ENCODE results near the gene ATG14. TPM values are rescaled to one million over a fixed set of nuclear protein-coding genes. Genes with fewer than 3 reads are reported as not detected.

ATG14 gene
- total and polyA plus RNA-seq, 2 donors (not counting 1 experiment from before 2014, with no cell fraction given), result 7.2 to 15.5 TPM

DNA sequence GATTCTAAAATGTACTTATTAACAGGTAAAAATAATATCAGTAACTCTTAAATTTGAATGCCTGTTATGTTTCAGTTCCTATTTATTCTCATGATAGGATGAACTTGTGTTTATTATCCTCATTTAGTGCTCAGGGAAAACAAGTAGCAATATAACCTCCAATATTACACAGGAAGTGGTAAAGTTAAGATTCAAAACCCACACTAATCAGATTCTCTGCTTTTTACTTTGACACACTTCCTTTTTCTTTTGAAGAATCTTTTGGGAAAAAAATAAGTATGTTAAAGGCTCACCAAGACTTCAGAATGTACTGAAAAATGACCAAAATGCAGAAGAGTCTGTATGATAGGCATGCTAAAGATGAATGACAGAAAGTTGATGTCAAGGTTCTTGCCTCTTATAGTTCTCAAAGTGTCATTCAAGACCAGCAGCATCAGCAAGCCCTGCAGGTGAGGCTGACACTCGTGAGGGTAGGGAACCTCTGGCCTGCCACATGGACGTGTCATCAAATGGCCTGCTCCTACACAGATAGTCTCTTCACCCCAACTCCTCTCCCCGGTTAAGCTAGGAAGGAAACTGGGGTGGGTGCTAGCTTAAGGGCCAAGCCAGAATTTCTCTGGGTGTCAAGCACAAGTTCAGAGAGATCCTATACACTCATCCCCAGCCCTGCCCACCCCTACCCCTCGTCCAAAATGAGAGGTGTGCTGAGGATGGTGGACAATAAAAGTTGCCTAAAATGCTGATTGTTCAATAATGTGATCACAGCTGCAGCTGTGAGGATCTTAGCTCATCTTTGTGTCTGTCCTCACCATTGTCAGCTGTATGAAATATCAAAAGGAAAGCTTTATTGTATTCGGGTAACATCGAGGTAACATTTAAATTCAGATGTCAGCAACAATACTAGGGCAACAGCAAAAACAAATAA lies 22.5 kb upstream of the ATG14 start:
- peaks cover 23% of the 10 kb centered on the region for H3K27me3 Mint-ChIP-seq
- intact Hi-C loops (cut with micrococcal nuclease), result no loop called here
- ChIA-PET POLR2A (no interaction called here), CTCF (interaction anchor here (0.7 to 2.3 kb wide), 4 partner anchors 12 to 1040 kb away, joined by 3 to 12 read pairs (median 4); no protein-coding TSS in a partner anchor)
- Histone ChIP-seq H3K27ac (ENCODE audit: low read length in 2 of 2) (no peak overlapping the region), H3K4me2 (replicated peaks; ENCODE audit: low read depth, low read length, poor library complexity, severe bottlenecking) (no peak overlapping the region), H3K79me2 (ENCODE audit: control insufficient read depth, insufficient read depth, low read length) (no peaks in the 10 kb centered on the region), H3K27me3 (replicated peaks in 1 of 4; ENCODE audit: control extremely low read depth in 1 of 4, control insufficient read depth in 3 of 4, insufficient read depth in 4 of 4, low read length in 3 of 4) (peaks cover 0 to 4% (median 0%) of the 10 kb centered on the region in 4 experiments), H3K4me3 (ENCODE audit: control extremely low read depth in 1 of 5, extremely low read depth in 1 of 5, insufficient read depth in 1 of 5, low read depth in 2 of 5, low read length in 4 of 5) (no peak overlapping the region), H3K36me3 (replicated peaks in 1 of 2; ENCODE audit: control extremely low read depth in 1 of 2, control insufficient read depth in 1 of 2, extremely low read depth in 1 of 2, insufficient read depth in 2 of 2, low read length in 1 of 2) (no peaks in the 10 kb centered on the region), H3K4me1 (ENCODE audit: control insufficient read depth in 2 of 2, insufficient read depth in 2 of 2, low read length in 2 of 2) (peaks cover 0 to 3% of the 10 kb centered on the region in 2 donors), H4K20me1 (ENCODE audit: control insufficient read depth, insufficient read depth, low read length, poor library complexity, severe bottlenecking) (no peaks in the 10 kb centered on the region), H3K9ac (ENCODE audit: low read length) (no peak overlapping the region), H3K9me3 (ENCODE audit: control extremely low read depth in 1 of 3, control insufficient read depth in 2 of 3, insufficient read depth in 1 of 3, low read length in 2 of 3) (no peaks in the 10 kb centered on the region), H2AFZ (ENCODE audit: insufficient read depth, low read depth, low read length, poor library complexity, severe bottlenecking) (no peak overlapping the region)
- ATAC-seq (ENCODE audit: low read depth) (no peak), DNase-seq (no peak)
- peaks cover 9% of the 10 kb centered on the region for H3K4me1 Mint-ChIP-seq
- TF ChIP-seq EZH2 (IDR thresholded peaks at IDR 0.05; ENCODE audit: borderline replicate concordance, insufficient read depth, low read depth, low read length, poor library complexity, severe bottlenecking), result no peak
- TF ChIP-seq, protein P1, sequence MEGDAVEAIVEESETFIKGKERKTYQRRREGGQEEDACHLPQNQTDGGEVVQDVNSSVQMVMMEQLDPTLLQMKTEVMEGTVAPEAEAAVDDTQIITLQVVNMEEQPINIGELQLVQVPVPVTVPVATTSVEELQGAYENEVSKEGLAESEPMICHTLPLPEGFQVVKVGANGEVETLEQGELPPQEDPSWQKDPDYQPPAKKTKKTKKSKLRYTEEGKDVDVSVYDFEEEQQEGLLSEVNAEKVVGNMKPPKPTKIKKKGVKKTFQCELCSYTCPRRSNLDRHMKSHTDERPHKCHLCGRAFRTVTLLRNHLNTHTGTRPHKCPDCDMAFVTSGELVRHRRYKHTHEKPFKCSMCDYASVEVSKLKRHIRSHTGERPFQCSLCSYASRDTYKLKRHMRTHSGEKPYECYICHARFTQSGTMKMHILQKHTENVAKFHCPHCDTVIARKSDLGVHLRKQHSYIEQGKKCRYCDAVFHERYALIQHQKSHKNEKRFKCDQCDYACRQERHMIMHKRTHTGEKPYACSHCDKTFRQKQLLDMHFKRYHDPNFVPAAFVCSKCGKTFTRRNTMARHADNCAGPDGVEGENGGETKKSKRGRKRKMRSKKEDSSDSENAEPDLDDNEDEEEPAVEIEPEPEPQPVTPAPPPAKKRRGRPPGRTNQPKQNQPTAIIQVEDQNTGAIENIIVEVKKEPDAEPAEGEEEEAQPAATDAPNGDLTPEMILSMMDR (IDR thresholded peaks at IDR 0.05), result no peak
- no peak overlapping the region for H3K27ac Mint-ChIP-seq
- H3K4me3 Mint-ChIP-seq, result no peak overlapping the region
- no peaks in the 10 kb centered on the region for H3K9me3 Mint-ChIP-seq (ENCODE audit: insufficient read depth)
- 93% methylated on average over 2 of the region's 6 CpGs for WGBS (ENCODE audit: insufficient coverage)

DNA sequence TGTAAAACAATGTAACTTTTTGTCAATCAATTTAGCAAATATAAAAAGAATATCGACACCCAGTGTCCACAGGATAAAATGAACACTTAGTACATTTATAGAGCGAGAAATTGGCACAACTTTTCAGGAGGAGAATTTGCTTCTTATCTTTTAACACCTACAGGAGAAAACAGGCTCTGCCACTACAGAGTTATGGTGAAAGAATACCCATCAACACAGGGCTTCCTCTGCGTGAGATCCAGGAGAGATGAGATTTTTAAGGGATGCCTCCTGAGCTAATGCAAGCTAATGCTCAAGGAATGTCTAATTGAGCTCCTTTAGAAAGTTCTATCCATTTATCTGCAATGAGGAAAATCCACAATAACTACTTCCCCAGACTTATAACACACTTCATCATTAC lies 21.0 kb upstream of the ATG14 start:
- Histone ChIP-seq H3K4me1 (ENCODE audit: control insufficient read depth in 2 of 2, insufficient read depth in 2 of 2, low read length in 2 of 2) (peaks cover 0 to 3% of the 10 kb centered on the region in 2 donors), H4K20me1 (ENCODE audit: control insufficient read depth, insufficient read depth, low read length, poor library complexity, severe bottlenecking) (no peaks in the 10 kb centered on the region), H2AFZ (ENCODE audit: insufficient read depth, low read depth, low read length, poor library complexity, severe bottlenecking) (no peak overlapping the region), H3K4me3 (ENCODE audit: control extremely low read depth in 1 of 5, extremely low read depth in 1 of 5, insufficient read depth in 1 of 5, low read depth in 2 of 5, low read length in 4 of 5) (no peak overlapping the region), H3K36me3 (replicated peaks in 1 of 2; ENCODE audit: control extremely low read depth in 1 of 2, control insufficient read depth in 1 of 2, extremely low read depth in 1 of 2, insufficient read depth in 2 of 2, low read length in 1 of 2) (no peaks in the 10 kb centered on the region), H3K4me2 (replicated peaks; ENCODE audit: low read depth, low read length, poor library complexity, severe bottlenecking) (no peak overlapping the region), H3K27me3 (replicated peaks in 1 of 4; ENCODE audit: control extremely low read depth in 1 of 4, control insufficient read depth in 3 of 4, insufficient read depth in 4 of 4, low read length in 3 of 4) (peaks cover 0 to 4% (median 0%) of the 10 kb centered on the region in 4 experiments), H3K9ac (ENCODE audit: low read length) (no peak overlapping the region), H3K79me2 (ENCODE audit: control insufficient read depth, insufficient read depth, low read length) (no peaks in the 10 kb centered on the region), H3K27ac (ENCODE audit: low read length in 2 of 2) (no peak overlapping the region), H3K9me3 (ENCODE audit: control extremely low read depth in 1 of 3, control insufficient read depth in 2 of 3, insufficient read depth in 1 of 3, low read length in 2 of 3) (no peaks in the 10 kb centered on the region)
- WGBS (ENCODE audit: insufficient coverage), result no CpG with 5 or more reads among the region's 3 CpGs
- intact Hi-C loops (cut with micrococcal nuclease), result no loop called here
- Mint-ChIP-seq H3K27me3 (peaks cover 16% of the 10 kb centered on the region), H3K4me1 (peaks cover 9% of the 10 kb centered on the region), H3K27ac (no peak overlapping the region), H3K4me3 (no peak overlapping the region), H3K9me3 (ENCODE audit: insufficient read depth) (no peaks in the 10 kb centered on the region)
- ChIA-PET POLR2A (no interaction called here), CTCF (interaction anchor here (0.8 to 1.0 kb wide), 2 partner anchors 343 to 1042 kb away, joined by 3 to 4 read pairs; no protein-coding TSS in a partner anchor)
- DNase-seq (no peak), ATAC-seq (ENCODE audit: low read depth) (no peak)
- no peak for TF ChIP-seq EZH2 (IDR thresholded peaks at IDR 0.05; ENCODE audit: borderline replicate concordance, insufficient read depth, low read depth, low read length, poor library complexity, severe bottlenecking)
- TF ChIP-seq, protein P1 (IDR thresholded peaks at IDR 0.05), result no peak
